Measurements from ENCODE around the gene LIPG.

DNA sequence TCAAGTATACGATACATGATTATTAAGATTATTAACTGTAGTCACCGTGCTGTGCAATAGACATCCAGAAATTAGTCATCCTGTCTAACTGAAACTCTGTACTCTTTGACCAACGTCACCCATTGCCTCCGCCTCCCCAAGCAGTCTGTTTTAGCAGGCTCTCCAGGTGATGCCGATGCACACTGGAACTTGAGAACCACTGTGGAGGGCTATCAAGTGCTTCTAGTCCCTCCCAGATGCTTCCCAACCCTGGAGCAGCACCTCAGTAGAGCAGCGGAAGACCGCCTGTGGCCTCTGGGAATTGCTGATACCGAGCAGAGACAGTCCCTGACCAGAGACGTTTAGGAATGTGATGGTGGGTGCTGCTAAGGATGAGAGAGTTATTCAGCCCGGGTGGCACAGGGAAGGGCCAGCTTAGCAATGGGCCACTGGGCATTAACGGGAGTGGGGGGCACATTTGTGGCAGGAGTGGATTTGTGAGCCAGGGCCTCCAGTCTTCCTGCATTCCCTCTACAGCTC is 50.7 kb downstream of the LIPG start:
- no peak for TF ChIP-seq PHF8 (IDR thresholded peaks at IDR 0.05; ENCODE audit: borderline replicate concordance, low read depth)
- TF ChIP-seq POLR2A (IDR thresholded peaks at IDR 0.05; ENCODE audit: low read length) = no peak
- TF ChIP-seq BCL3 (IDR thresholded peaks at IDR 0.05) = no peak
- TF ChIP-seq SMC3 (IDR thresholded peaks at IDR 0.05) = no peak

Data from A549 (cell line).